Measurements from ENCODE around the gene SORBS1. TPM values are rescaled to one million over a fixed set of nuclear protein-coding genes. Genes with fewer than 3 reads are reported as not detected.

Gene SORBS1
- polyA plus RNA-seq, 1 donor from 2014 or later = 39.5 TPM

- Histone ChIP-seq H3K4me3 (ENCODE audit: low read length) (no peak overlapping the region), H3K9me3 (ENCODE audit: low read length) (no peaks in the 10 kb centered on the region), H3K27me3 (ENCODE audit: insufficient read depth, low read depth, low read length) (no peaks in the 10 kb centered on the region), H4K20me1 (ENCODE audit: insufficient read depth) (no peaks in the 10 kb centered on the region), H3K9me2 (ENCODE audit: insufficient read depth, low read length) (no peaks in the 10 kb centered on the region), H3K27ac (ENCODE audit: low read length) (no peak overlapping the region), H2AFZ (ENCODE audit: low read depth, low read length) (no peak overlapping the region), H3K36me3 (ENCODE audit: insufficient read depth, low read length) (no peaks in the 10 kb centered on the region), H3K79me2 (replicated peaks; ENCODE audit: insufficient read depth, low read length) (no peaks in the 10 kb centered on the region), H3K4me2 (ENCODE audit: low read length) (no peak overlapping the region), H3F3A (ENCODE audit: insufficient read depth, low read length, poor library complexity, severe bottlenecking) (no peaks in the 10 kb centered on the region), H3K9ac (ENCODE audit: low read length) (no peak overlapping the region)
- no peak for TF ChIP-seq RAD21 (conservative IDR thresholded peaks at IDR 0.05)
- no peak for TF ChIP-seq REST (IDR thresholded peaks at IDR 0.05; ENCODE audit: borderline replicate concordance)
- no peak for TF ChIP-seq MXI1 (conservative IDR thresholded peaks at IDR 0.05; ENCODE audit: poor library complexity, severe bottlenecking)
- TF ChIP-seq POLR2AphosphoS5 (IDR thresholded peaks at IDR 0.05) = no peak
- no peak for TF ChIP-seq EP300 (conservative IDR thresholded peaks at IDR 0.05; ENCODE audit: poor library complexity, severe bottlenecking)
- no peak for TF ChIP-seq SMC3 (conservative IDR thresholded peaks at IDR 0.05; ENCODE audit: poor library complexity)
- TF ChIP-seq EZH2 (IDR thresholded peaks at IDR 0.05; ENCODE audit: borderline replicate concordance, insufficient read depth, low read length, poor library complexity, severe bottlenecking) = no peak
- no peak for TF ChIP-seq CTCF (IDR thresholded peaks at IDR 0.05; ENCODE audit: poor library complexity, severe bottlenecking)
- no peak for TF ChIP-seq TAF1 (IDR thresholded peaks at IDR 0.05; ENCODE audit: low read depth)
Observed at GRCh38 chr10:95552679-95553342, 8.4 kb downstream of the SORBS1 start.

- Histone ChIP-seq H2AFZ (ENCODE audit: low read depth, low read length) (no peak overlapping the region), H3F3A (ENCODE audit: insufficient read depth, low read length, poor library complexity, severe bottlenecking) (no peaks in the 10 kb centered on the region), H3K4me3 (ENCODE audit: low read length) (no peak overlapping the region), H3K9me2 (ENCODE audit: insufficient read depth, low read length) (no peaks in the 10 kb centered on the region), H3K9me3 (ENCODE audit: low read length) (no peaks in the 10 kb centered on the region), H3K27me3 (ENCODE audit: insufficient read depth, low read depth, low read length) (no peaks in the 10 kb centered on the region), H3K79me2 (replicated peaks; ENCODE audit: insufficient read depth, low read length) (no peaks in the 10 kb centered on the region), H3K36me3 (ENCODE audit: insufficient read depth, low read length) (no peaks in the 10 kb centered on the region), H4K20me1 (ENCODE audit: insufficient read depth) (no peaks in the 10 kb centered on the region), H3K4me2 (ENCODE audit: low read length) (no peak overlapping the region), H3K9ac (ENCODE audit: low read length) (no peak overlapping the region), H3K27ac (ENCODE audit: low read length) (no peak overlapping the region)
- TF ChIP-seq EZH2 (IDR thresholded peaks at IDR 0.05; ENCODE audit: borderline replicate concordance, insufficient read depth, low read length, poor library complexity, severe bottlenecking) (no peak), POLR2AphosphoS5 (IDR thresholded peaks at IDR 0.05) (no peak), REST (IDR thresholded peaks at IDR 0.05; ENCODE audit: borderline replicate concordance) (no peak), TAF1 (IDR thresholded peaks at IDR 0.05; ENCODE audit: low read depth) (no peak), RAD21 (conservative IDR thresholded peaks at IDR 0.05) (no peak), MXI1 (conservative IDR thresholded peaks at IDR 0.05; ENCODE audit: poor library complexity, severe bottlenecking) (no peak), SMC3 (conservative IDR thresholded peaks at IDR 0.05; ENCODE audit: poor library complexity) (no peak), EP300 (conservative IDR thresholded peaks at IDR 0.05; ENCODE audit: poor library complexity, severe bottlenecking) (no peak), CTCF (IDR thresholded peaks at IDR 0.05; ENCODE audit: poor library complexity, severe bottlenecking) (no peak)
Observed at GRCh38 chr10:95550073-95550672, 11.0 kb downstream of the SORBS1 start.

All from neural cell (in vitro differentiated cells).